HepG2 (cell line): Measurements from ENCODE around the gene GRM1. TPM values are rescaled to one million over a fixed set of nuclear protein-coding genes. Genes with fewer than 3 reads are reported as not detected.

ENCODE experiments used
- ATAC-seq: fragments of 200-7000 bp; cut with Tn5 transposase; 3 replicates; pipeline ENCODE4 v1.9.1; 2020; ENCODE audit warnings: mild to moderate bottlenecking, moderate library complexity
- BruUV-seq: library from RNA; stranded (reverse); fragments of 400-500 nt; replicated peaks from 2 replicates; lab custom pipeline; 2021; lab: Mats Ljungman, UMichigan
- CTCF ChIA-PET: fragments of 300-600 bp; formaldehyde crosslinking; extraction: SDS; loops from one replicate; lab custom pipeline; 2021; ENCODE audit warnings: low total read pairs, inconsistent platforms, low intra/inter-chr PET ratio; lab: Yijun Ruan, JAX
- POLR2A ChIA-PET: fragments of 350-600 bp; sonication (Branson Sonifier 250); formaldehyde crosslinking; loops from one replicate; lab custom pipeline; 2020; ENCODE audit warnings: antibody characterized with exemption, inconsistent platforms; lab: Yijun Ruan, JAX
- DNase-seq: peaks from one replicate; pipeline ENCODE4 v3.0.0-alpha.2; 2015; ENCODE audit warnings: low spot score
- FAIRE-seq: peaks from 3 replicates; lab custom pipeline; 2011; peaks lifted over from hg19 to GRCh38; lab: Jason Lieb, UNC
- H2AFZ ChIP-seq: one replicate; pipeline ENCODE4 v1.6.1; 2011; ENCODE audit warnings: low read length, inconsistent platforms
- H3K27ac ChIP-seq: fragments of 300-600 bp; 3 replicates; pipeline ENCODE4 v1.8.0; 2011; ENCODE audit warnings: mixed run types, mild to moderate bottlenecking, mixed read lengths, low read length, inconsistent platforms; ENCODE audit not compliant: insufficient read depth; ENCODE audit errors: extremely low read length
- H3K27me3 ChIP-seq, 2 experiments: fragments of 200-600 bp in 1 of 2; 2 replicates in 1 of 2; 3 replicates in 1 of 2; pipeline versions ENCODE4 v1.6.0 to v1.8.0; 2011; ENCODE audit warnings: low read length in 2 of 2, mild to moderate bottlenecking in 2 of 2, moderate library complexity in 2 of 2, inconsistent platforms in 1 of 2; ENCODE audit not compliant: insufficient read depth in 2 of 2, control insufficient read depth in 1 of 2
- H3K36me3 ChIP-seq, 2 experiments: fragments of 200-600 bp in 1 of 2; replicated peaks in 1 of 2; 2 replicates in 1 of 2; 3 replicates in 1 of 2; pipeline versions ENCODE4 v1.5.1 to v1.8.0; 2011; ENCODE audit warnings: low read length in 2 of 2, inconsistent platforms in 1 of 2; ENCODE audit not compliant: insufficient read depth in 2 of 2, control insufficient read depth in 1 of 2
- H3K4me1 ChIP-seq: 2 replicates; pipeline ENCODE4 v1.5.1; 2012; ENCODE audit warnings: low read length, inconsistent platforms; ENCODE audit not compliant: insufficient read depth
- H3K4me2 ChIP-seq: 2 replicates; pipeline ENCODE4 v1.6.0; 2011; ENCODE audit warnings: low read depth, low read length, inconsistent platforms
- H3K4me3 ChIP-seq, 3 experiments: fragments of 200-600 bp in 1 of 3; sonication (generic), shearing (Covaris generic) in 1 of 3; replicated peaks in 1 of 3; 2 replicates each; pipeline ENCODE4 v1.5.1; 2011 to 2016; ENCODE audit warnings: low read length in 3 of 3, inconsistent platforms in 2 of 3, low read depth in 2 of 3, mild to moderate bottlenecking in 2 of 3, control low read depth in 1 of 3, mixed read lengths in 1 of 3; ENCODE audit not compliant: insufficient read depth in 1 of 3
- H3K79me2 ChIP-seq: one replicate; pipeline ENCODE4 v1.6.1; 2011; ENCODE audit warnings: low read length, inconsistent platforms; ENCODE audit not compliant: insufficient read depth
- H3K9ac ChIP-seq: 2 replicates; pipeline ENCODE4 v1.6.0; 2011; ENCODE audit warnings: mild to moderate bottlenecking, low read depth, low read length, inconsistent platforms; ENCODE audit not compliant: insufficient read depth
- H3K9me3 ChIP-seq: 2 replicates; pipeline ENCODE4 v1.5.1; 2012; ENCODE audit warnings: mild to moderate bottlenecking, low read length
- H4K20me1 ChIP-seq: 2 replicates; pipeline ENCODE4 v1.6.0; 2011; ENCODE audit warnings: inconsistent platforms, mild to moderate bottlenecking, low read length, moderate library complexity; ENCODE audit not compliant: insufficient read depth
- MTF2 ChIP-seq: sonication (generic); formaldehyde crosslinking; IDR thresholded peaks from 2 replicates; pipeline ENCODE4 v1.5.0; 2020; ENCODE audit warnings: missing genetic modification reagents, borderline replicate concordance
- REL ChIP-seq: sonication (generic); formaldehyde crosslinking; conservative IDR thresholded peaks from 2 replicates; pipeline ENCODE4 v1.8.0; 2022; ENCODE audit warnings: mild to moderate bottlenecking, missing genetic modification reagents, moderate library complexity
- SOX6 ChIP-seq, 2 experiments: fragments of 450-650 bp in 1 of 2; sonication (generic) in 1 of 2; formaldehyde crosslinking in 1 of 2; IDR thresholded peaks; 2 replicates each; pipeline versions ENCODE4 v1.4.0 to v1.6.1; 2017 to 2020; ENCODE audit warnings: antibody characterized with exemption in 1 of 2, mild to moderate bottlenecking in 1 of 2, missing genetic modification reagents in 1 of 2
- THAP7 ChIP-seq: sonication (generic); formaldehyde crosslinking; IDR thresholded peaks from 2 replicates; pipeline ENCODE4 v1.8.1; 2023; ENCODE audit warnings: mild to moderate bottlenecking, missing genetic modification reagents
- ZFP36L2 ChIP-seq: sonication (generic); formaldehyde crosslinking; IDR thresholded peaks from 2 replicates; pipeline ENCODE4 v1.4.0; 2020; ENCODE audit warnings: missing genetic modification reagents
- ZNF646 ChIP-seq: sonication (generic); formaldehyde crosslinking; IDR thresholded peaks from 2 replicates; pipeline ENCODE4 v1.9.0; 2021; ENCODE audit warnings: mild to moderate bottlenecking, missing genetic modification reagents
- ZNF772 ChIP-seq: sonication (generic); formaldehyde crosslinking; IDR thresholded peaks from 2 replicates; pipeline ENCODE4 v1.5.0; 2020; ENCODE audit warnings: mild to moderate bottlenecking, missing genetic modification reagents
- ZSCAN21 ChIP-seq: sonication (generic); formaldehyde crosslinking; IDR thresholded peaks from 2 replicates; pipeline ENCODE4 v1.8.0; 2022; ENCODE audit warnings: mild to moderate bottlenecking, missing genetic modification reagents, moderate library complexity, borderline replicate concordance
- WGBS: methylation state at CpG from one replicate; pipeline ENCODE4 v1.1.6; 2017; ENCODE audit warnings: low lambda C conversion rate; 5-methylcytosine and 5-hydroxymethylcytosine counted together
- in situ Hi-C: cut with HindIII; loops from 2 replicates; pipeline ENCODE4 v1.10.0; 2017; ENCODE audit warnings: low pct_unique_long_range_greater_than_20kb; ENCODE audit not compliant: extremely low pct_ligation_motif_present
- intact Hi-C: fragments of 100-400 bp; cut with micrococcal nuclease; formaldehyde crosslinking; loops from one replicate; pipeline ENCODE4 v1.10.0; 2022; ENCODE audit not compliant: unreplicated experiment
- polyA plus RNA-seq, 8 experiments: library from polyadenylated mRNA; depleted of rRNA in 3 of 8; stranded (reverse) in 7 of 8; unstranded in 1 of 8; fragments of >200 nt; fragmentation: Illumina TruSeq in 4 of 8; extraction: Trizol in 4 of 8; gene quantifications; 2 replicates each; pipeline versions ENCODE4 v1.2.1 to v1.2.3, GENCODE V29; 2011 to 2016; ENCODE audit warnings: low read depth in 4 of 8, missing spikeins in 1 of 8, mixed read lengths in 1 of 8; ENCODE audit not compliant: insufficient read depth in 1 of 8
- total RNA-seq, 5 experiments: library from RNA; depleted of rRNA; stranded (reverse); fragments of >200 nt; fragmentation: Illumina TruSeq; extraction: Trizol; gene quantifications; 2 replicates each; pipeline ENCODE4 v1.2.3, GENCODE V29; 2016; ENCODE audit warnings: low read depth in 1 of 5

Gene GRM1
- total and polyA plus RNA-seq, 2 of the 13 experiments (the other 11 are each of a cell fraction or from before 2014, with no cell fraction given), result 0.09 TPM; not detected in 1

GRCh38 chr6:146191166-146191565 lies 162.3 kb downstream of the GRM1 start:
- Histone ChIP-seq H2AFZ (no peak overlapping the region), H4K20me1 (no peaks in the 10 kb centered on the region), H3K4me1 (no peaks in the 10 kb centered on the region), H3K27ac (no peak overlapping the region), H3K79me2 (no peaks in the 10 kb centered on the region), H3K9me3 (no peaks in the 10 kb centered on the region), H3K9ac (no peak overlapping the region), H3K4me3 (no peak overlapping the region), H3K27me3 (no peaks in the 10 kb centered on the region), H3K4me2 (no peak overlapping the region), H3K36me3 (no peaks in the 10 kb centered on the region)
- WGBS, result 3% methylated on average over 3 of the region's 3 CpGs
- TF ChIP-seq ZFP36L2, result no peak
- no peak for TF ChIP-seq THAP7 (CRISPR knock-in tag)
- TF ChIP-seq SOX6 (IDR thresholded peaks at IDR 0.05), result no peak
- TF ChIP-seq SOX6 (CRISPR knock-in tag; IDR thresholded peaks at IDR 0.05), result no peak
- no peak for TF ChIP-seq MTF2 (CRISPR knock-in tag)
- TF ChIP-seq ZSCAN21, result no peak
- TF ChIP-seq REL (CRISPR knock-in tag), result no peak
- TF ChIP-seq ZNF646 (CRISPR knock-in tag), result no peak
- TF ChIP-seq ZNF772 (CRISPR knock-in tag), result no peak
- DNase-seq (no peak), ATAC-seq (no peak), FAIRE-seq (no peak)
- in situ Hi-C loops, result no loop called here
- intact Hi-C loops, result no loop called here
- CTCF ChIA-PET, result no interaction called here
- POLR2A ChIA-PET, result no interaction called here
- BruUV-seq, result no TSS peak
